Gastroesophageal sphincter (tissue), 4 donors: Measurements from ENCODE around the gene FADS3. TPM values are rescaled to one million over a fixed set of nuclear protein-coding genes. Genes with fewer than 3 reads are reported as not detected.

Experiments
- ATAC-seq: fragments of 150-250 bp; one replicate; pipeline ENCODE4 v1.9.1; 2016; ENCODE audit warnings: mild to moderate bottlenecking, moderate library complexity
- H3K27ac ChIP-seq, 4 donors: fragments of 200-600 bp; sonication (generic) in 3 of 4; 1 replicate in 3 of 4; 2 replicates in 1 of 4; pipeline ENCODE4 v1.5.1; 2016 to 2019
- H3K27me3 ChIP-seq: fragments of 200-600 bp; sonication (generic); one replicate; pipeline ENCODE4 v1.5.1; 2019
- H3K36me3 ChIP-seq, 2 donors: fragments of 200-600 bp; sonication (generic); one replicate each; pipeline ENCODE4 v1.5.1; 2019; ENCODE audit warnings: control low read depth in 1 of 2
- H3K4me1 ChIP-seq, 3 donors: fragments of 200-600 bp; sonication (generic); 1 replicate in 2 of 3; 2 replicates in 1 of 3; pipeline ENCODE4 v1.5.1; 2016 to 2019; ENCODE audit warnings: control low read depth in 2 of 3
- H3K4me3 ChIP-seq, 2 donors: fragments of 200-600 bp; sonication (generic); one replicate each; pipeline ENCODE4 v1.5.1; 2019; ENCODE audit warnings: mild to moderate bottlenecking in 1 of 2, moderate library complexity in 1 of 2
- H3K9me3 ChIP-seq, 3 donors: fragments of 200-600 bp; sonication (generic); one replicate each; pipeline ENCODE4 v1.5.1; 2017 to 2019; ENCODE audit warnings: control low read depth in 2 of 3
- CTCF ChIP-seq, 4 experiments: fragments of 200-600 bp in 2 of 4; fragments of 450-650 bp in 2 of 4; sonication (generic) in 1 of 4; IDR thresholded peaks; one replicate each; pipeline ENCODE4 v1.5.1; 2017 to 2019; ENCODE audit warnings: antibody characterized with exemption in 4 of 4, mild to moderate bottlenecking in 2 of 4, moderate library complexity in 2 of 4
- EP300 ChIP-seq: sonication (generic); formaldehyde crosslinking; IDR thresholded peaks from one replicate; pipeline ENCODE4 v1.6.1; 2017; ENCODE audit warnings: antibody characterized with exemption, mild to moderate bottlenecking
- POLR2A ChIP-seq, 2 donors: fragments of 450-650 bp; IDR thresholded peaks; one replicate each; pipeline ENCODE4 v1.6.1; 2017; ENCODE audit warnings: antibody characterized with exemption in 2 of 2, mild to moderate bottlenecking in 2 of 2, moderate library complexity in 1 of 2
- POLR2AphosphoS5 ChIP-seq: sonication (generic); formaldehyde crosslinking; IDR thresholded peaks from one replicate; pipeline ENCODE4 v1.6.1; 2017; ENCODE audit warnings: antibody characterized with exemption
- WGBS, 2 donors: methylation state at CpG; one replicate each; pipeline ENCODE4 v1.1.5; 2018; ENCODE audit warnings: low coverage in 1 of 2; 5-methylcytosine and 5-hydroxymethylcytosine counted together
- total RNA-seq, 4 donors: library from RNA; depleted of rRNA; stranded (reverse); fragments of >200 nt; gene quantifications; one replicate each; pipeline ENCODE4 v1.1.0, GENCODE V29; 2016

The FADS3 gene
- total RNA-seq, 4 donors from 2014 or later: 41.6 to 81.6 (median 60.5) TPM

- 60 to 62% methylated on average over 3 to 4 of the region's 4 CpGs for WGBS, 2 donors
- Histone ChIP-seq H3K4me1 (peaks cover 3 to 78% (median 28%) of the 10 kb centered on the region in 3 donors), H3K4me3 (peak overlapping the region in 1 of 2 donors; percentile 75), H3K27ac (peak overlapping the region; percentile 79 to 93 (median 84)), H3K36me3 (no peaks in the 10 kb centered on the region), H3K27me3 (no peaks in the 10 kb centered on the region), H3K9me3 (no peaks in the 10 kb centered on the region)
- no peak for ATAC-seq
- TF ChIP-seq POLR2A (IDR thresholded peaks at IDR 0.05) (no peak), CTCF (IDR thresholded peaks at IDR 0.05) (no peak), EP300 (no peak), POLR2AphosphoS5 (no peak)
Measured at GRCh38 chr11:61829806-61830205, 61.5 kb downstream of the FADS3 start.

GRCh38 chr11:61828629-61829407 is 62.5 kb downstream of the FADS3 start:
- H3K27me3 ChIP-seq: no peaks in the 10 kb centered on the region
- WGBS, 2 donors: 0% methylated on average over 5 to 11 of the region's 55 CpGs
- H3K27ac ChIP-seq: peak overlapping the region; percentile 79 to 93 (median 84)
- peak; percentile 10 to 28 for TF ChIP-seq POLR2A (IDR thresholded peaks at IDR 0.05)
- TF ChIP-seq EP300: no peak
- no peak for TF ChIP-seq POLR2AphosphoS5
- peak in 2 of 4 experiments; percentile 39 to 59 for TF ChIP-seq CTCF (IDR thresholded peaks at IDR 0.05)
- ATAC-seq: peak; percentile 20
- H3K4me1 ChIP-seq: peaks cover 3 to 68% (median 24%) of the 10 kb centered on the region in 3 donors
- H3K4me3 ChIP-seq: peak overlapping the region; percentile 42 to 75
- H3K9me3 ChIP-seq: no peaks in the 10 kb centered on the region
- H3K36me3 ChIP-seq: no peaks in the 10 kb centered on the region

- Histone ChIP-seq H3K4me1 (peaks cover 3 to 64% (median 24%) of the 10 kb centered on the region in 3 donors), H3K9me3 (no peaks in the 10 kb centered on the region), H3K36me3 (no peaks in the 10 kb centered on the region), H3K27me3 (no peaks in the 10 kb centered on the region), H3K4me3 (peak overlapping the region; percentile 42 to 75), H3K27ac (peak overlapping the region; percentile 79 to 93 (median 84))
- TF ChIP-seq POLR2AphosphoS5 (no peak), EP300 (no peak), POLR2A (IDR thresholded peaks at IDR 0.05) (no peak), CTCF (IDR thresholded peaks at IDR 0.05) (no peak)
- no peak for ATAC-seq
- 0% methylated on average over 3 to 13 of the region's 16 CpGs for whole genome bisulfite sequencing, 2 donors
Measured at GRCh38 chr11:61828379-61828628, 63.0 kb downstream of the FADS3 start.

GRCh38 chr11:61827571-61828378 is 63.6 kb downstream of the FADS3 start, which contains the start of gene FADS2:
Gene FADS2 (plus strand): TSS chr11:61828300. CDS start chr11:61828391, 91 bp downstream.
- ATAC-seq: peak; percentile 86
- no peaks in the 10 kb centered on the region for H3K36me3 ChIP-seq
- H3K27ac ChIP-seq: peak within 1 kb of the TSS; percentile 79 to 93 (median 84)
- peak within 1 kb of the TSS; percentile 42 to 75 for H3K4me3 ChIP-seq
- no peaks in the 10 kb centered on the region for H3K27me3 ChIP-seq
- TF ChIP-seq CTCF (IDR thresholded peaks at IDR 0.05) (peak in 3 of 4 experiments; percentile 5 to 42 (median 40)), POLR2A (IDR thresholded peaks at IDR 0.05) (peak; percentile 69 to 75), EP300 (no peak), POLR2AphosphoS5 (peak; percentile 56)
- WGBS, 2 donors: 0 to 1% methylated on average over 1 to 22 of the region's 83 CpGs
- no peaks in the 10 kb centered on the region for H3K9me3 ChIP-seq
- H3K4me1 ChIP-seq: peaks cover 3 to 62% (median 24%) of the 10 kb centered on the region in 3 donors
